GM19240 (cell line): ENCODE results near the gene IMMP2L.

Source experiments
- DNase-seq: peaks from one replicate; pipeline ENCODE4 v3.0.0; 2011; ENCODE audit warnings: low spot score; ENCODE audit not compliant: insufficient read length

The IMMP2L gene

GRCh38 chr7:111005445-111005844 lies 556.8 kb downstream of the IMMP2L start:
- DNase-seq = no peak

GRCh38 chr7:111004310-111004901 lies 557.9 kb downstream of the IMMP2L start:
- DNase-seq = no peak

- DNase-seq = no peak
These were observed 558.4 kb downstream of the IMMP2L start for GRCh38 chr7:111003883-111004282.

DNA sequence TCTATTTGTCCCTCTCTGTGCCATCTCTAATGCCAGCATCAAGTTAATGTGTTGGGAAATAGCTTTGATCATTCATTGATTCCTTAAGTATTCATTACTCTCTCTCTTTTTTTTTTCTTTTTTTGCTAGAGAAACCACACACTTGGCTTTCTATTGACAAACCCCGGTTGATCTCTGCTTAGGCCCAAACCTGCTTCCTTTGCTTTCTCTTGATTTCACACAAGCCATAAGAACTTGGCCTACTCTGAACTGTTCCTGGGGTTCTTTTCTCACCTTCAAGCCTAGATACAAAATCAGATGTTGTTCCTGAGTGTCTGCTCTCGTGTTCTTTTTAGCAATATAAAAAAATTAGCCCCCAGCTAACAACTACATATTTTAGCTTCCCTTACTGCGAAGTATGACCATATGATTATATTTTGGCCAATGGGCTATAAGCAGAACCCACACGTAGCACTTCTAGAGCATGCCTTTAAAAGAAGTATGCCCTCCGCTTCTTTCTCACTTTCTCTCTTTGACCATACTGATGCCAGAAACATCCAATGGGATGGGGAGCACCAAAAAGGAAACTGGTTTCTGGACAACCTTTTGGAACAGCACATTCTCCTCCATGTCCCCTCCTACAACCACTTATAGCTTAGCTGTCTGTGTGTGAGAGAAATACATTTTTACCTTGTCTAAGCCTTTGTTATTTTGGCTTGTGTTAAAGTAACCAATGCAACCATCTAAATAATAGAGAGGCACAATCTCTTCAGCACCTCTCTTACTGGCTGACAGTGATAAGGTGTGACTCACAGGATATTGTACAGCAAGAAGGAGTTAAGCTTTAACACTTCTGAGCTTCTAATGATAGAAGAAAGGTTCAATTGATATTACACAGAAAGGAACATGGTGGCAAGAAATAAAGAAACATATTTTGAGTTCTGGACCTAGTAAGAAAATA lies 568.0 kb downstream of the IMMP2L start:
- no peak for DNase-seq

DNA sequence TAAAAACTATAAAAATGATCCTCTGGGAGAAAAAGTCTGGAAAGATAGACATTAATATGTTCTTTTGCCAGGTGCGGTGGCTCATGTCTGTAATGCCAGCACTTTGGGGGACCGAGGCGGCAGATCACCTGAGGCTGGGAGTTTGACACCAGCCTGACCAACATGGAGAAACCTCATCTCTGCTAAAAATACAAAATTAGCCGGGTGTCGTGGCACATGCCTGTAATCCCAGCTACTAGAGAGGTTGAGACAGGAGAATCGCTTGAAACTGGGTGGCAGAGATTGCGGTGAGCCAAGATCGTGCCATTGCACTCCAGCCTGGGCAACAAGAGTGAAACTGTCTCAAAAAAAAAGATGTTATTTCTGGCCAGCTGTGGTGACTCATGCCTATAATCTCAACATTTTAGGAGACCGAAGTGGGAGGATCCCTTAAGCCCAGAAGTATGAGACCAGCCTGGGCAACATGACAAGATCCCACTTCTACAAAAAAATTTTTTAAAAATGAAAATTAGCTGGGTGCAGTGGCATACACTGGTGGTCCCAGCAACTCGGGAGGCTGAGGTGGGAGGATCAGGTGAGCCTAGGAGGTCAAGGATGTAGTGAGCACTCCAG lies 573.3 kb downstream of the IMMP2L start:
- DNase-seq = no peak

GRCh38 chr7:110988348-110988747 lies 573.9 kb downstream of the IMMP2L start:
- DNase-seq = no peak

- no peak for DNase-seq
These were observed 575.1 kb downstream of the IMMP2L start for GRCh38 chr7:110987127-110987693.

- no peak for DNase-seq
These were observed 578.4 kb downstream of the IMMP2L start for GRCh38 chr7:110983822-110984456.

DNA sequence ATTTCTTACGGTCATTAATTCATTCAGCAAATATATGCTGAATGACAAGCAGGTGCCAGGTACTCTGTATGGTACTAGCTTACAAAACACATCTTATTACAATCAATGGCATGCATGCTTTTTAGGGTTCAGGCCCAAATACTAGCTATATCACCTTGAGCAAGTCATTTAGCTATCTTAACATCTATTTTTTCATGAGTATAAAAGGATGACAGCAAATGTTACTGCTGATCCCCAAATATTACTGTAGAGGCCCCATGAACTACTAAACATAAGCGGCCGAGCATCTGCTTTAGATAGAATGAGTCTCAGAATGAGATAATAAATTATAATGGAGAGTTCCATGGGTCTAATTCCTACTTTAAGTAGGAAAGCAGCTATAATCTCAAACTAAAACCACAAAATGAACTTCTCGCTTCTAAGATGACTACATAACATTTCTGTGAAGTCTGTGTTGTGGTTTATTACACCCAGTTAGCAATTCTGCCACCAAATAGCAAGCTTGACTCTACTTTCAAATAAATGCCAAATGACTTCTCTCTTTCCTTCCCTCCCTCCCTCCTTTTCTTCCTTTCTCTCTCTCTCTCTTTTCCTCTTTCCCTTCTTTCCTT lies 585.1 kb downstream of the IMMP2L start:
- no peak for DNase-seq

DNA sequence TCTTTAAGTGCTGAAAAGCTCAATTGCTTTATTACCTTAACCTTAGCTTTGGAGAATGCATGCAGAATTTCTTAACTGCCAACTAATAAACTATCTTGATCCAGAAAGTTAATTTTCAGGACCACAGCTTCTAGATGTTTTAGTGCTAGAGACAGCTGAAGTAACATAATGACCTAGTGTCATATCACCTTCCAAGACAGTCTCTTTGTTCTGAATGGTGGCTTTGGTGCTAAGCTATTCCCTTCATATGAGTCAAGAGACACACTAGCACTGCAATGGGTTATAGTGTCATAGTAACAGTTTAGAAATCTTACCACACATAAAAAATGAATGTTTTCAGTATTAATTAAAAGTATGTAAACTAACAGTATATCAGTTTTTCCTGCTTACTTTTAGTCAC lies 586.8 kb downstream of the IMMP2L start:
- DNase-seq = no peak

DNA sequence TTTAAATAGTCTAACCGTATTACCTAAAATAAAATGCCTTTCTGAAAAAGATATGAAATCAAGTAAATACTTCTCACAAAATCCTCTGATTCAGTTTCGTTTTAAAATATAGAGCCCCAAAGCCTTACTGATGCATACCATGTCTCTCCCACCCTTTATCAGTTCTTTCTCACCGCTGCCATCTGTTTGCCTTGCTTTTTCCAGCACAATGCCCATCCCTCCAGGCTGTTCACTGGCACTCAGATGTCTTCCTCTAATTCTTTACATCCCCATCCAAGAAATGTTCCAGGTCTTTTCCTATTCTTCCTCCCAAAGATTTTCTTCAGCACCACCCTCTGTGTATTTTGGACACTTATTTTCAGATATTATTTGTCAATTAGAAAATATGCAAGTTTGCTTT lies 587.9 kb downstream of the IMMP2L start:
- DNase-seq = no peak

DNA sequence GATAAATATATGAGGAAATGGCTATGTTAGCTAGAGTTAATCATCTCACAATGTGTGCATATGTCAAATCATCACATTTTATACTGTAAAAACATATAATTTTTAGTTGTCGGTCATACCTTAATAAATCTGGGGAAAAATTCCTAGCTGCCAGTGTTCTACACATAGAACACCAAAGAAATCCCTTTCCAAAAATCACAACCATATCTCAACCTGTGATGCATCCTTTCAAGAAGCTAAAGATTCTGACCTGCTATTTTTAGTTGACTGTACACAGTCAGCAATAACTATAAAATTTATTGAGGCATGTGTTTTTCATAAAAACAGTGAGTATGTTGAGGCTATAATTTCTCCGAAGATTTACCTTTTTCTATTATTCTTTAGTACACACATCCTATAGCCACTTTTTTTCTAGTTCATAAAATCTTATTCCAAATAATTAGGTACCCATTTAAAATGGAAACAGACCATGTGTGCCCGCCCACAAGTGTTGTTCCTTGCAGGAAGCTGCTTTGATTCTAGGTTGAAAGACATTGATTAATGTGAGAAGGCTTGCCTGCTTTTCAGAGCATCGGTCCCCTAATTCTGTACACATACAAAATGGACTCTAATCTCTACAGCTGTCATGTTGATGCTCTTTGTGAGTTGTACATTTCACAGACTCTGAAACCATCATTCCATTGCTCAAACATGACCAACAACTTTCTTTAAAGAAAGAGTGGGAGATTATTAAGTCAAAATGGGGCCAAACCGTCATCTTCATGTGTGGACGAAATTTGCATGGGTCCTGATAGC lies 588.9 kb downstream of the IMMP2L start:
- DNase-seq = no peak

DNA sequence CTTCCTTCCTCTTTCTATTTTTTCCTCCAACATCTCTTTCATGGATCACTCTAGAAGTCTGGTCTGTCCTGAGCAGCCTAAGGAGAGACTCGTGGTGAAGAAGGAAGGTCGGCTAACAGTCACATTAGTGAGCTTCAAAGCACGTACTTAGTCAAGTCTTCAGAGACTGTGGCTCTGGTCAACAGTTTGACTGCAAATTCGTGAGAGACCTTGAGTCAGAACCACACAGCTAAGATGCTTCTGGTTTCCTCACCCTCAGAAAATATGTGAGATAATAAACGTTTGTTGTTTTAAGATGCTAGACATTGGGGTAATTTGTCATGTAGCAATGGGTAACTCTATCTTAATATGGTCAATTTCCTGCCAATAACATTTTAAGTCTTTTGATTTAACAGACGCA lies 597.5 kb downstream of the IMMP2L start:
- DNase-seq = no peak

DNA sequence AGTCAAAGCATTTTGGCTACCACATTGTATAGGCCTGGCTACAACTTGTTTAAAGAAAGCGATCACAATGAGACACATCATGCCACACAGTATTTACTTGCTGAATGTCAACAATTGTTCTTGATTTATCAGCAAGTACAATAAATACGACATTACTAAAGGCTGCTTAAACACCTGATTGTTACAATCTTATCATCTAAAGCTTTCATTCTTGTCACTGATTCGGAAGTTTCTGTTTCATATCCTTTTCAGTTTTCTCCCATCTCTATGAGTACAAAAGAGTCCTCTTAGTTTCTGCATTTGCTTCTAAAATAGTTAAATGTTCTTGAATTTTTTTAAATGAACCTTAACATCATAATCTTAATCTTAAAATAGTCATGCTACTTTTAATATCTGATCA lies 599.5 kb downstream of the IMMP2L start:
- no peak for DNase-seq

DNA sequence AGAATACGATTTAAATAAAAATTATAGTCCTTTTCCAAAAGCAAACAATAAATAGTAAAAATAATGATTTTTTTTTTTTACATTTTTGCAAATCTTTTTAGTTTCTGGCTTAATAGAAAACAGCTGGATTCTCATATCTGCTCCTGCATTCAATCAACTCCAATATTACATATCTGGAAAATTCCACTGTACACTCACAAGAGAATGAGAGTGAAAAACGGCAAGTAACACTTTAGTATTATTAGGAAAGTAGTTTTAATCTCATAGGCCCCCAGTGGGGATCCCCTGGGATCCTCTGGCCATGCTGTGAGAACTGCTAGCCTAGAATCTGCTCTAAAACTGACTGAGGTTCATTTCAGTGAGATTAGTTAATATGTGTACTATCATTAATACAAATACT lies 599.9 kb downstream of the IMMP2L start:
- DNase-seq = no peak

DNA sequence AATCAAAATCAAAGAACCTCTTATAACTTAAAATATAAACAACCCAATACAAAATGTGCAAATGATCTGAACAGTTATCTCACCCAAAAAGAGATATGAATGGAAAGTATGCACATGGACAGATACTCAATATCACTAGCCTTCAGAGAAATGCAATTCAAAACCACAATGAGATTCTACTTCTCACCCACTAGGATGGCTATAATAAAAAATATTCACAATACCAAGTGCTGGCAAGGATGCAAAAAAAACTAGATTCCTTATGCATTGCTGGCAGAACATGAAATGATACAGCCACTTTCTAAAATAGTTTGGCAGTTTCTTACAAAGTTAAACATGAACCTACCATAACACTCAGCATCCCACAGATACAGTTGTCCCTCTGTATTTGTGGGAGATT lies 601.5 kb downstream of the IMMP2L start:
- DNase-seq = no peak

DNA sequence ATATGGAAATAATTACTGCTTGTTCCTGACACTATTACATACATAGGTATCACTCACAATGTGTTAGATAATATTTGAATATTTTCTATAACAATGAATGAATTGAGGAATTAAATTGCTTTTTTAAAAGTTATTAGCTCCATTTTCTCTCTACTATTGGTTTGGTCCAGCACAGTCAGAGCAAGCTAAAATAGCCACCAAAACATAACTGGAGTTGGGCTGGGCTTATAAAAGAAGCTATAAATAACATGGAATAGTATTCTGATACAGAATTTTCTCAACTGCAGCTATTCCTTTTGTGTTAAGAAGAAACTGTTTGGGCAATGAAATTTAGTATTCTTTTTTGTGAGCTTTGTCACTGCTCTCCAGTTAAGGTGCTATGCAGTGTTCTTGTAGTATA lies 614.0 kb downstream of the IMMP2L start:
- no peak for DNase-seq

GRCh38 chr7:110947408-110947807 lies 614.9 kb downstream of the IMMP2L start:
- no peak for DNase-seq

- DNase-seq = no peak
These were observed 617.2 kb downstream of the IMMP2L start for GRCh38 chr7:110944966-110945644.

DNA sequence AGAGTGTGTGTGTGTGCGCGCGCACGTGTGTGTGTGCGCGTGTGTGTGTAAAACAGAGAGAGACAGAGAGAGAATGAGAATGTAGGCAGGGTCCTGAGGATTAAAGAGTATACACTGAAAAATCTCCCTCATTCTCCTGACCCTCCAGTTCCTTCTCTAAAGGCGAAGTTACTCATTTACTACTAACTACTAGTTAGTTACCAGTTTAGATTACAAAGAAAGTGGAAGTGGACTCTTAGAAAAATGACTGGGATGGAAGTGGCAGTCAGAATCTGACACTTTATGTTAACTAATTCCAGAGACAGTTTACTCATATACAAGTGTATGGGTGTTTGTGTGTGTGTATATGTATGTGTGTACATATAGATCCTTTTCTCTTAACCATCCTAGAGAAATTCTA lies 617.8 kb downstream of the IMMP2L start:
- DNase-seq = no peak
